SK-N-SH treated with all-trans-retinoic acid at 6 μM for 48 hours (cell line): ENCODE data around the gene RAB3B.

Experiments
- TOX ChIP-seq: fragments of 250-450 bp; sonication (Bioruptor Pico); IDR thresholded peaks from 2 replicates; pipeline ENCODE4 v1.8.0; 2021; ENCODE audit warnings: mild to moderate bottlenecking, moderate library complexity, borderline replicate concordance
- TSHZ2 ChIP-seq: fragments of 250-450 bp; sonication (Bioruptor Pico); IDR thresholded peaks from 2 replicates; pipeline ENCODE4 v1.5.0; 2020; ENCODE audit warnings: mild to moderate bottlenecking, moderate library complexity
- ZC3H10 ChIP-seq: fragments of 250-450 bp; sonication (Bioruptor Pico); IDR thresholded peaks from 2 replicates; pipeline ENCODE4 v1.5.1; 2021; ENCODE audit warnings: mild to moderate bottlenecking, moderate library complexity

DNA sequence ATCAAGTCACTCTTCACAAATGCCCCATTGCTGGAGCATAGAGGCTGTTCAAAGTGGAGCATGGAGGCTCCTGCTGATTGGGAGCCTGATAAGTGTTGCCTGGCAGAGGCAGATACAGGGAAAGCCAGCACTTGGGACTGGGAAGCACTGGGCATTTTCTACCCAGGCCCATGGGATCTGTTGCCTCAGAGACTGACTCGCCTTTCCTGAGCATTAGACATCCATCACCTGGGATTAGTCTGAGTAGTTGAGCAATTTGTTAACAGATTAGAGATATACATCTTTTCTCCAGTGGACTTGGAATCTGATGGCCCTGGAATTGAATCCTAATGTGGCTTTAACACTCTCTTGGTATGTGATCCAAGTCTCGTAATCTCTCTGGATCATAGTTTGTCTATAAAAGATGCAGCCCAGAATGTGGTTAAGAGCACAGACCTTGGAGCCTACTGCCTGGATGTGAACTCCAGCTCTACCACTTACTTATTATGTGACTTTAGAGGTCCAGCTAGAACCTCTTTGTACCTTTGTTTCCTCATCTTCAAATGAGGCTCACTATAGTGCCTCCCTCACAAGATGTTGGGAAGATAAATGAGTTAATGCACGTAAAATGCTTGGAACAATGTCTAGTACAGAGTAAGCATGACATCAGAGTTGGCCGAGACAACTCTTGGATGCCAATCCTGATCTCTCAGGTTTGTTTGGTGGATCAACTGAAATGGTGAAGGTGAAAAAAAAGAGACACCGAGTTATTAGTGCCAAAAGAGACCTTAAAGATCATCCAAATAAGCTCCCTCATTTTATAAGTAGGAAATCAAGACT is 73.7 kb downstream of the RAB3B start:
- TF ChIP-seq ZC3H10 (CRISPR knock-in tag) (no peak), TOX (no peak), TSHZ2 (CRISPR knock-in tag) (no peak)
